GM12878 (cell line): ENCODE data around the gene DLD. TPM values are rescaled to one million over a fixed set of nuclear protein-coding genes. Genes with fewer than 3 reads are reported as not detected.
A peak's percentile ranks its signal among the peaks of the same experiment; 100 is the strongest.

Experiments used
- BACH1 ChIP-seq: fragments of 450-650 bp; IDR thresholded peaks from 2 replicates; pipeline ENCODE4 v1.6.1; 2017; ENCODE audit warnings: mild to moderate bottlenecking, borderline replicate concordance
- CHD1 ChIP-seq: IDR thresholded peaks from 2 replicates; pipeline ENCODE4 v1.6.1; 2012; ENCODE audit warnings: low read depth, low read length, improper control_type of control experiment
- CREM ChIP-seq: IDR thresholded peaks from 2 replicates; pipeline ENCODE4 v1.6.1; 2014; ENCODE audit warnings: antibody characterized with exemption, low read depth
- ETV6 ChIP-seq, 2 experiments: fragments of 450-650 bp in 1 of 2; IDR thresholded peaks in 1 of 2; conservative IDR thresholded peaks in 1 of 2; 2 replicates each; pipeline ENCODE4 v1.6.1; 2014; ENCODE audit warnings: antibody characterized with exemption in 1 of 2, borderline replicate concordance in 1 of 2, low read depth in 1 of 2, mild to moderate bottlenecking in 1 of 2, moderate library complexity in 1 of 2
- HDGF ChIP-seq: fragments of 450-650 bp; IDR thresholded peaks from 2 replicates; pipeline ENCODE4 v1.6.1; 2016; ENCODE audit warnings: antibody characterized with exemption
- IKZF1 ChIP-seq: fragments of 450-650 bp; conservative IDR thresholded peaks from 2 replicates; pipeline ENCODE4 v1.6.1; 2017; ENCODE audit warnings: antibody characterized with exemption, mild to moderate bottlenecking
- IRF4 ChIP-seq: IDR thresholded peaks from 2 replicates; pipeline ENCODE4 v1.6.1; 2011; ENCODE audit warnings: low read depth, low read length
- LARP7 ChIP-seq: fragments of 450-650 bp; IDR thresholded peaks from 2 replicates; pipeline ENCODE4 v1.6.1; 2017; ENCODE audit warnings: mild to moderate bottlenecking
- MYC ChIP-seq: IDR thresholded peaks from 2 replicates; pipeline ENCODE4 v1.6.1; 2011; ENCODE audit warnings: mild to moderate bottlenecking, low read length, moderate library complexity, inconsistent platforms; ENCODE audit not compliant: insufficient read depth, insufficient replicate concordance, insufficient read length, severe bottlenecking
- PAX5 ChIP-seq: IDR thresholded peaks from 2 replicates; pipeline ENCODE4 v1.6.1; 2011; ENCODE audit warnings: low read depth, low read length, borderline replicate concordance
- POLR2AphosphoS2 ChIP-seq: IDR thresholded peaks from 2 replicates; pipeline ENCODE4 v1.6.1; 2011; ENCODE audit warnings: low read depth, mild to moderate bottlenecking, low read length, improper control_type of control experiment, moderate library complexity
- POLR2AphosphoS5 ChIP-seq: IDR thresholded peaks from 2 replicates; pipeline ENCODE4 v1.6.1; 2011; ENCODE audit warnings: mild to moderate bottlenecking, low read length, inconsistent platforms
- RCOR1 ChIP-seq: conservative IDR thresholded peaks from 2 replicates; pipeline ENCODE4 v1.6.1; 2012; ENCODE audit warnings: low read depth, low read length, improper control_type of control experiment
- RUNX3 ChIP-seq: IDR thresholded peaks from 2 replicates; pipeline ENCODE4 v1.6.1; 2012; ENCODE audit warnings: low read length, inconsistent platforms
- SMAD5 ChIP-seq: IDR thresholded peaks from 2 replicates; pipeline ENCODE4 v1.6.1; 2016; ENCODE audit warnings: antibody characterized with exemption, low read depth
- SUZ12 ChIP-seq: fragments of 200-600 bp; sonication (generic); IDR thresholded peaks from one replicate; pipeline ENCODE4 v1.6.1; 2018; ENCODE audit warnings: antibody characterized with exemption, mild to moderate bottlenecking; ENCODE audit not compliant: unreplicated experiment
- TCF3 ChIP-seq: IDR thresholded peaks from 2 replicates; pipeline ENCODE4 v1.6.1; 2012; ENCODE audit warnings: low read depth, mild to moderate bottlenecking, low read length, borderline replicate concordance; ENCODE audit not compliant: insufficient read depth
- polyA plus RNA-seq, 11 experiments: library from polyadenylated mRNA; depleted of rRNA in 4 of 11; unstranded in 6 of 11; stranded (reverse) in 5 of 11; fragments of >200 nt; fragmentation: Nextera tagmentation in 4 of 11; fragmentation: Illumina TruSeq in 1 of 11; extraction: Ambion mirVana in 4 of 11; extraction: Trizol in 1 of 11; gene quantifications; 1 replicate in 1 of 11; 2 replicates in 10 of 11; pipeline versions ENCODE4 v1.2.1 to v1.2.3, GENCODE V29; 2011 to 2016; ENCODE audit warnings: inconsistent platforms in 2 of 11, missing spikeins in 2 of 11, low read depth in 1 of 11
- total RNA-seq, 4 experiments: library from RNA; depleted of rRNA in 3 of 4; stranded (reverse); fragments of >200 nt in 3 of 4; fragmentation: Illumina TruSeq in 1 of 4; extraction: Trizol in 1 of 4; gene quantifications; 2 replicates each; pipeline versions ENCODE4 v1.2.1 to v1.2.3, GENCODE V29; 2013 to 2021
- TF ChIP-seq, protein P1 (sequence below): fragments of 450-650 bp; conservative IDR thresholded peaks from 2 replicates; pipeline ENCODE4 v1.6.1; 2017; ENCODE audit warnings: mild to moderate bottlenecking, moderate library complexity
- TF ChIP-seq, protein P2 (sequence below): IDR thresholded peaks from 2 replicates; pipeline ENCODE4 v1.6.1; 2012; ENCODE audit warnings: low read depth, low read length, improper control_type of control experiment
- TF ChIP-seq, protein P3 (sequence below): fragments of 450-650 bp; IDR thresholded peaks from 2 replicates; pipeline ENCODE4 v1.6.1; 2016; ENCODE audit warnings: mild to moderate bottlenecking
- TF ChIP-seq, protein P4 (sequence below): fragments of 450-650 bp; IDR thresholded peaks from 2 replicates; pipeline ENCODE4 v1.6.1; 2018; ENCODE audit warnings: borderline replicate concordance, mild to moderate bottlenecking; ENCODE audit not compliant: partially characterized antibody

DLD gene
- total and polyA plus RNA-seq, 10 of the 15 experiments (the other 5 are each of a cell fraction or from before 2014, with no cell fraction given) = 62.7 to 314 (median 161) TPM

DNA sequence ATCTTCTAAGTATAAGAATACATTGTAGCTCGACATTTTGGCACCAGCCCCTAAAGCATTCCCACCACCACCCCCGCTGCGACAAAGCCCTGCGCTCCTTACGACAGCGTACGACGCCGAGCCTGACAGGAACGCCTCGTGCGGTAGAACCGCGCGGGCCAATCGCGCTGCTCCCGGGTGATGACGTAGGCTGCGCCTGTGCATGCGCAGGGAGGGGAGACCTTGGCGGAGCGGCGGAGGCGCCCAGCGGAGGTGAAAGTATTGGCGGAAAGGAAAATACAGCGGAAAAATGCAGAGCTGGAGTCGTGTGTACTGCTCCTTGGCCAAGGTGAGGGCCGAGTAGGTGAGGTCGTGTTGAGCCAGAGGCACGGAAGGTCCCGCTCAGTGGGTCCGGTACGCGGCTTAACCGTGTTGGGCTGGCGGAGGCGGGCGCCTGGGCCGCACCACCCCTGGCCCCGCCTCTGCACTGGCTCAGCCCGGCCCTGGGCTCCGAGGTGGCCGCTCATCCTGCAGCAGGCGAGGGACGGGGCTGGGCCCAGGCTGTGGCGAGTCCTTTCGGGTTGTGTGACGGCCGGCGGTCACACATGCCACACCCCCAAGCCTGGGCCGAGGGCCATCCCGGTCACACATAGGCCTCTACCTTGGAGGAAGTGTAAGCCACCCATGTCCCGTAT lies at the start of gene DLD (continued):
- TF ChIP-seq, protein P1, sequence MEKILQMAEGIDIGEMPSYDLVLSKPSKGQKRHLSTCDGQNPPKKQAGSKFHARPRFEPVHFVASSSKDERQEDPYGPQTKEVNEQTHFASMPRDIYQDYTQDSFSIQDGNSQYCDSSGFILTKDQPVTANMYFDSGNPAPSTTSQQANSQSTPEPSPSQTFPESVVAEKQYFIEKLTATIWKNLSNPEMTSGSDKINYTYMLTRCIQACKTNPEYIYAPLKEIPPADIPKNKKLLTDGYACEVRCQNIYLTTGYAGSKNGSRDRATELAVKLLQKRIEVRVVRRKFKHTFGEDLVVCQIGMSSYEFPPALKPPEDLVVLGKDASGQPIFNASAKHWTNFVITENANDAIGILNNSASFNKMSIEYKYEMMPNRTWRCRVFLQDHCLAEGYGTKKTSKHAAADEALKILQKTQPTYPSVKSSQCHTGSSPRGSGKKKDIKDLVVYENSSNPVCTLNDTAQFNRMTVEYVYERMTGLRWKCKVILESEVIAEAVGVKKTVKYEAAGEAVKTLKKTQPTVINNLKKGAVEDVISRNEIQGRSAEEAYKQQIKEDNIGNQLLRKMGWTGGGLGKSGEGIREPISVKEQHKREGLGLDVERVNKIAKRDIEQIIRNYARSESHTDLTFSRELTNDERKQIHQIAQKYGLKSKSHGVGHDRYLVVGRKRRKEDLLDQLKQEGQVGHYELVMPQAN = peak; percentile 81
- TF ChIP-seq SMAD5 (peak; percentile 41; the same call in 1 of the 2 replicates), IKZF1 (peak; percentile 77), TCF3 (no peak), RUNX3 (peak; percentile 49; the same call in 1 of the 2 replicates), MYC (no peak), LARP7 (peak; percentile 89), POLR2AphosphoS5 (peak; percentile 88), POLR2AphosphoS2 (peak; percentile 68; the same call in 1 of the 2 replicates), CREM (peak; percentile 93), PAX5 (0 out of 2 replicates have a peak, but pooled peaks have one; percentile 7), BACH1 (peak; percentile 25), IRF4 (no peak; the same call in 1 of the 2 replicates), ETV6 (conservative IDR thresholded peaks at IDR 0.05 in 1 of 2, IDR thresholded peaks at IDR 0.05 in 1 of 2; ENCODE audit: borderline replicate concordance in 1 of 2, low read depth in 1 of 2) (no peak), HDGF (peak; percentile 63; the same call in 1 of the 2 replicates), SUZ12 (no peak), CHD1 (no peak), RCOR1 (0 out of 2 replicates have a peak, but pooled peaks have one; percentile 52)
- TF ChIP-seq, protein P2, sequence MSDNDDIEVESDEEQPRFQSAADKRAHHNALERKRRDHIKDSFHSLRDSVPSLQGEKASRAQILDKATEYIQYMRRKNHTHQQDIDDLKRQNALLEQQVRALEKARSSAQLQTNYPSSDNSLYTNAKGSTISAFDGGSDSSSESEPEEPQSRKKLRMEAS = peak; percentile 83
- TF ChIP-seq, protein P3, sequence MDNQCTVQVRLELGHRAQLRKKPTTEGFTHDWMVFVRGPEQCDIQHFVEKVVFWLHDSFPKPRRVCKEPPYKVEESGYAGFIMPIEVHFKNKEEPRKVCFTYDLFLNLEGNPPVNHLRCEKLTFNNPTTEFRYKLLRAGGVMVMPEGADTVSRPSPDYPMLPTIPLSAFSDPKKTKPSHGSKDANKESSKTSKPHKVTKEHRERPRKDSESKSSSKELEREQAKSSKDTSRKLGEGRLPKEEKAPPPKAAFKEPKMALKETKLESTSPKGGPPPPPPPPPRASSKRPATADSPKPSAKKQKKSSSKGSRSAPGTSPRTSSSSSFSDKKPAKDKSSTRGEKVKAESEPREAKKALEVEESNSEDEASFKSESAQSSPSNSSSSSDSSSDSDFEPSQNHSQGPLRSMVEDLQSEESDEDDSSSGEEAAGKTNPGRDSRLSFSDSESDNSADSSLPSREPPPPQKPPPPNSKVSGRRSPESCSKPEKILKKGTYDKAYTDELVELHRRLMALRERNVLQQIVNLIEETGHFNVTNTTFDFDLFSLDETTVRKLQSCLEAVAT = peak; percentile 68; the same call in 1 of the 2 replicates
- TF ChIP-seq, protein P4, sequence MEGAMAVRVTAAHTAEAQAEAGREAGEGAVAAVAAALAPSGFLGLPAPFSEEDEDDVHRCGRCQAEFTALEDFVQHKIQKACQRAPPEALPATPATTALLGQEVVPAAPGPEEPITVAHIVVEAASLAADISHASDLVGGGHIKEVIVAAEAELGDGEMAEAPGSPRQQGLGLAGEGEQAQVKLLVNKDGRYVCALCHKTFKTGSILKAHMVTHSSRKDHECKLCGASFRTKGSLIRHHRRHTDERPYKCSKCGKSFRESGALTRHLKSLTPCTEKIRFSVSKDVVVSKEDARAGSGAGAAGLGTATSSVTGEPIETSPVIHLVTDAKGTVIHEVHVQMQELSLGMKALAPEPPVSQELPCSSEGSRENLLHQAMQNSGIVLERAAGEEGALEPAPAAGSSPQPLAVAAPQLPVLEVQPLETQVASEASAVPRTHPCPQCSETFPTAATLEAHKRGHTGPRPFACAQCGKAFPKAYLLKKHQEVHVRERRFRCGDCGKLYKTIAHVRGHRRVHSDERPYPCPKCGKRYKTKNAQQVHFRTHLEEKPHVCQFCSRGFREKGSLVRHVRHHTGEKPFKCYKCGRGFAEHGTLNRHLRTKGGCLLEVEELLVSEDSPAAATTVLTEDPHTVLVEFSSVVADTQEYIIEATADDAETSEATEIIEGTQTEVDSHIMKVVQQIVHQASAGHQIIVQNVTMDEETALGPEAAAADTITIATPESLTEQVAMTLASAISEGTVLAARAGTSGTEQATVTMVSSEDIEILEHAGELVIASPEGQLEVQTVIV = peak; percentile 97
